Nephron progenitor cell (in vitro differentiated cells): ENCODE measurements around the gene ZNHIT6.
A peak's percentile ranks its signal among the peaks of the same experiment; 100 is the strongest.

Experiments used
- DNase-seq: peaks from one replicate; pipeline ENCODE4 v3.0.0; 2021
- H3K27ac Mint-ChIP-seq: 2 replicates; pipeline ENCODE4 v1.8.0; 2021; ENCODE audit warnings: mild to moderate bottlenecking, moderate library complexity, mixed read lengths
- H3K27me3 Mint-ChIP-seq: 2 replicates; pipeline ENCODE4 v1.8.0; 2021; ENCODE audit warnings: mild to moderate bottlenecking, low read depth, mixed read lengths; ENCODE audit not compliant: poor library complexity
- H3K36me3 Mint-ChIP-seq: 2 replicates; pipeline ENCODE4 v1.8.0; 2021; ENCODE audit warnings: low read depth, mixed read lengths
- H3K4me1 Mint-ChIP-seq: 2 replicates; pipeline ENCODE4 v1.8.0; 2021; ENCODE audit warnings: mixed read lengths
- H3K4me3 Mint-ChIP-seq: 2 replicates; pipeline ENCODE4 v1.8.0; 2021; ENCODE audit warnings: mild to moderate bottlenecking, moderate library complexity, mixed read lengths
- H3K9me3 Mint-ChIP-seq: 2 replicates; pipeline ENCODE4 v1.8.0; 2021; ENCODE audit warnings: mild to moderate bottlenecking, moderate library complexity, mixed read lengths
- CTCF ChIP-seq: fragments of 200-600 bp; sonication (generic); IDR thresholded peaks from 2 replicates; pipeline ENCODE4 v1.5.0; 2021; ENCODE audit warnings: antibody characterized with exemption

The ZNHIT6 gene

GRCh38 chr1:85612704-85613361 is 95.4 kb downstream of the ZNHIT6 start:
- Mint-ChIP-seq H3K9me3 (no peaks in the 10 kb centered on the region), H3K27me3 (peaks cover 7% of the 10 kb centered on the region), H3K36me3 (no peaks in the 10 kb centered on the region), H3K4me1 (peaks cover 14% of the 10 kb centered on the region), H3K27ac (no peak overlapping the region), H3K4me3 (no peak overlapping the region)
- TF ChIP-seq CTCF = peak; percentile 24
- DNase-seq = no peak

GRCh38 chr1:85611856-85612255 is 96.4 kb downstream of the ZNHIT6 start:
- H3K4me1 Mint-ChIP-seq = peaks cover 24% of the 10 kb centered on the region
- H3K4me3 Mint-ChIP-seq = no peak overlapping the region
- TF ChIP-seq CTCF = no peak
- no peak for DNase-seq
- no peaks in the 10 kb centered on the region for H3K9me3 Mint-ChIP-seq
- H3K36me3 Mint-ChIP-seq = no peaks in the 10 kb centered on the region
- H3K27me3 Mint-ChIP-seq = peaks cover 5% of the 10 kb centered on the region
- no peak overlapping the region for H3K27ac Mint-ChIP-seq

- Mint-ChIP-seq H3K4me3 (no peak overlapping the region), H3K4me1 (peaks cover 28% of the 10 kb centered on the region), H3K36me3 (no peaks in the 10 kb centered on the region), H3K27ac (no peak overlapping the region), H3K27me3 (peaks cover 8% of the 10 kb centered on the region), H3K9me3 (no peaks in the 10 kb centered on the region)
- DNase-seq = no peak
- TF ChIP-seq CTCF = no peak
Measured at GRCh38 chr1:85611425-85611824, 96.8 kb downstream of the ZNHIT6 start.

- Mint-ChIP-seq H3K27me3 (peaks cover 14% of the 10 kb centered on the region), H3K9me3 (no peaks in the 10 kb centered on the region), H3K36me3 (no peaks in the 10 kb centered on the region), H3K4me1 (peaks cover 30% of the 10 kb centered on the region), H3K27ac (no peak overlapping the region), H3K4me3 (no peak overlapping the region)
- no peak for DNase-seq
- no peak for TF ChIP-seq CTCF
Measured at GRCh38 chr1:85609976-85610375, 98.3 kb downstream of the ZNHIT6 start.

- Mint-ChIP-seq H3K27me3 (peaks cover 16% of the 10 kb centered on the region), H3K9me3 (no peaks in the 10 kb centered on the region), H3K4me1 (peaks cover 30% of the 10 kb centered on the region), H3K27ac (no peak overlapping the region), H3K4me3 (no peak overlapping the region), H3K36me3 (no peaks in the 10 kb centered on the region)
- TF ChIP-seq CTCF = no peak
- DNase-seq = no peak
Measured at GRCh38 chr1:85608851-85609250, 99.4 kb downstream of the ZNHIT6 start.

GRCh38 chr1:85607921-85608265 is 100.3 kb downstream of the ZNHIT6 start:
- H3K9me3 Mint-ChIP-seq = no peaks in the 10 kb centered on the region
- no peak for DNase-seq
- H3K4me1 Mint-ChIP-seq = peaks cover 26% of the 10 kb centered on the region
- H3K4me3 Mint-ChIP-seq = no peak overlapping the region
- no peak overlapping the region for H3K27ac Mint-ChIP-seq
- H3K27me3 Mint-ChIP-seq = peaks cover 15% of the 10 kb centered on the region
- H3K36me3 Mint-ChIP-seq = no peaks in the 10 kb centered on the region
- TF ChIP-seq CTCF = no peak
